ENCODE data around the gene ARID1B. TPM values are rescaled to one million over a fixed set of nuclear protein-coding genes. Genes with fewer than 3 reads are reported as not detected.
A peak's percentile ranks its signal among the peaks of the same experiment; 100 is the strongest.

Gene ARID1B
- total and polyA plus RNA-seq, 10 of the 15 experiments (the other 5 are each of a cell fraction or from before 2014, with no cell fraction given), result 24.7 to 133 (median 54.6) TPM

GRCh38 chr6:156741287-156742073 is 35.7 kb upstream of the ARID1B start:
- FAIRE-seq (no peak), ATAC-seq (peak; percentile 72), DNase-seq (ENCODE audit: low read depth, low spot score) (no peak)
- H3K79me2 ChIP-seq (ENCODE audit: control insufficient read depth, insufficient read depth, low read length), result no peaks in the 10 kb centered on the region
- intact Hi-C loops (cut with micrococcal nuclease; ENCODE audit: unreplicated experiment) (no loop called here), in situ Hi-C loops (cut with MboI) (no loop called here)
- H3K9ac ChIP-seq (ENCODE audit: control insufficient read depth, insufficient read depth, low read length), result no peak overlapping the region
- H3K4me1 ChIP-seq (ENCODE audit: control insufficient read depth, insufficient read depth, low read length), result no peaks in the 10 kb centered on the region
- TF ChIP-seq ZNF217 (IDR thresholded peaks at IDR 0.05) (no peak), CUX1 (IDR thresholded peaks at IDR 0.05; ENCODE audit: insufficient replicate concordance, low read depth, low read length) (no peak), ZSCAN29 (IDR thresholded peaks at IDR 0.05) (no peak), SMC3 (IDR thresholded peaks at IDR 0.05; ENCODE audit: borderline replicate concordance, low read length) (no peak), MEF2A (IDR thresholded peaks at IDR 0.05; ENCODE audit: insufficient read depth, low read depth, low read length) (no peak), MYC (IDR thresholded peaks at IDR 0.05; ENCODE audit: insufficient read depth, insufficient read length, insufficient replicate concordance, low read length, severe bottlenecking) (no peak), CHD4 (IDR thresholded peaks at IDR 0.05) (no peak), HDAC6 (IDR thresholded peaks at IDR 0.05; ENCODE audit: unreplicated experiment) (no peak), POU2F2 (IDR thresholded peaks at IDR 0.05; ENCODE audit: borderline replicate concordance, low read depth, low read length) (no peak), IRF3 (IDR thresholded peaks at IDR 0.05) (no peak), RUNX3 (IDR thresholded peaks at IDR 0.05; ENCODE audit: low read length) (no peak)
- H3K36me3 ChIP-seq (ENCODE audit: control insufficient read depth in 2 of 2, insufficient read depth in 2 of 2, low read length in 1 of 2), result no peaks in the 10 kb centered on the region
- ChIA-PET CTCF (interaction anchor here (3.2 kb wide), 1 partner anchor 11 kb away, joined by 27 read pairs; no protein-coding TSS in a partner anchor), SMC1A (ENCODE audit: uncharacterized antibody, unreplicated experiment) (interaction anchor here (0.6 to 2.0 kb wide), 4 partner anchors 12 to 98 kb away, joined by 3 to 23 read pairs (median 4); no protein-coding TSS in a partner anchor), POLR2A (no interaction called here), RAD21 (ENCODE audit: unreplicated experiment) (no interaction called here)
- H3K9me3 ChIP-seq (replicated peaks; ENCODE audit: control insufficient read depth, insufficient read depth, low read length), result peaks cover 11% of the 10 kb centered on the region
- no peak overlapping the region for H2AFZ ChIP-seq (ENCODE audit: control insufficient read depth, low read depth, low read length)
- no peaks in the 10 kb centered on the region for H3K27me3 ChIP-seq (replicated peaks in 1 of 2; ENCODE audit: control insufficient read depth in 2 of 2, insufficient read depth in 2 of 2, low read length in 1 of 2)
- BruUV-seq (replicated peaks), result no TSS peak
- WGBS (ENCODE audit: insufficient coverage, insufficient replicate concordance, low lambda C conversion rate, missing lambda C conversion rate), result 95% methylated on average over 3 of the region's 3 CpGs
- no peak overlapping the region for H3K4me2 ChIP-seq (ENCODE audit: control insufficient read depth, insufficient read depth)
- no peak overlapping the region for H3K4me3 ChIP-seq
- no peak overlapping the region for H3K27ac ChIP-seq (ENCODE audit: control insufficient read depth, insufficient read depth)
- no peaks in the 10 kb centered on the region for H4K20me1 ChIP-seq (ENCODE audit: control insufficient read depth, insufficient read depth)

Data from GM12878 (cell line).